Gastroesophageal sphincter (tissue), 3 donors: ENCODE data around the gene TUBGCP5.

Experiments
- EP300 ChIP-seq: sonication (generic); formaldehyde crosslinking; IDR thresholded peaks from one replicate; pipeline ENCODE4 v1.6.1; 2017; ENCODE audit warnings: antibody characterized with exemption, mild to moderate bottlenecking
- TF ChIP-seq, protein P1 (sequence below), 4 experiments: fragments of 200-600 bp in 2 of 4; fragments of 450-650 bp in 2 of 4; sonication (generic) in 1 of 4; IDR thresholded peaks; one replicate each; pipeline ENCODE4 v1.5.1; 2017 to 2019; ENCODE audit warnings: antibody characterized with exemption in 4 of 4, mild to moderate bottlenecking in 2 of 4, moderate library complexity in 2 of 4

DNA sequence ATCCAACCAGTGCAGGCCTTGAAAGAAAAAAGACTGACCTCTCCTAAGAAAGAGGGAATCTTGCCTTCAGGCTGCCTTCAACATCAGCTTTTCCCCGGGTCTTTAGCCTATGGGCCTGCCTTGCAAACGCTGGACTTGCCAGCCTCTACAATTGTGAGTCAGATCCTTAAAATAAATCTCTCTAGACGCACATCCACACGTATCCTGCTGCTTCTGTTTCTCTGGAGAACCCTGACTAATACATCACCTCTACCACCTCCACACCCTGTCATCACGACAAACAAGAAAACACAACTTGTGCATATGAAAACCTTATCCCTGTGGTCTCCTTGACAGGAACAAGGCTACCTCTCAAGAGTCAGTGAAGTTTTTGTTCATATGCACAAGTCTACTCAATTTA, 71.0 kb downstream of the TUBGCP5 start:
- TF ChIP-seq, protein P1, sequence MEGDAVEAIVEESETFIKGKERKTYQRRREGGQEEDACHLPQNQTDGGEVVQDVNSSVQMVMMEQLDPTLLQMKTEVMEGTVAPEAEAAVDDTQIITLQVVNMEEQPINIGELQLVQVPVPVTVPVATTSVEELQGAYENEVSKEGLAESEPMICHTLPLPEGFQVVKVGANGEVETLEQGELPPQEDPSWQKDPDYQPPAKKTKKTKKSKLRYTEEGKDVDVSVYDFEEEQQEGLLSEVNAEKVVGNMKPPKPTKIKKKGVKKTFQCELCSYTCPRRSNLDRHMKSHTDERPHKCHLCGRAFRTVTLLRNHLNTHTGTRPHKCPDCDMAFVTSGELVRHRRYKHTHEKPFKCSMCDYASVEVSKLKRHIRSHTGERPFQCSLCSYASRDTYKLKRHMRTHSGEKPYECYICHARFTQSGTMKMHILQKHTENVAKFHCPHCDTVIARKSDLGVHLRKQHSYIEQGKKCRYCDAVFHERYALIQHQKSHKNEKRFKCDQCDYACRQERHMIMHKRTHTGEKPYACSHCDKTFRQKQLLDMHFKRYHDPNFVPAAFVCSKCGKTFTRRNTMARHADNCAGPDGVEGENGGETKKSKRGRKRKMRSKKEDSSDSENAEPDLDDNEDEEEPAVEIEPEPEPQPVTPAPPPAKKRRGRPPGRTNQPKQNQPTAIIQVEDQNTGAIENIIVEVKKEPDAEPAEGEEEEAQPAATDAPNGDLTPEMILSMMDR (IDR thresholded peaks at IDR 0.05), result no peak
- no peak for TF ChIP-seq EP300
